ENCODE measurements around the gene EPB41L1. TPM values are rescaled to one million over a fixed set of nuclear protein-coding genes. Genes with fewer than 3 reads are reported as not detected.

The EPB41L1 gene
- total and polyA plus RNA-seq, 8 donors = 17.6 to 40.5 (median 30.8) TPM

GRCh38 chr20:36275011-36275410, 120.5 kb downstream of the EPB41L1 start:
- no peak for DNase-seq
- FAIRE-seq = no peak
- no peak for TF ChIP-seq CTCF (IDR thresholded peaks at IDR 0.05)
- Histone ChIP-seq H3K36me3 (no peaks in the 10 kb centered on the region), H3K4me3 (no peak overlapping the region), H3K4me1 (no peaks in the 10 kb centered on the region), H3K27me3 (no peaks in the 10 kb centered on the region), H3K9me3 (no peaks in the 10 kb centered on the region), H3K27ac (no peak overlapping the region)
- intact Hi-C loops (cut with DNase I) = no loop called here
- 60% methylated on average over 5 of the region's 5 CpGs for WGBS, 2 donors
- no peak for ATAC-seq

GRCh38 chr20:36275441-36276189, 121.1 kb downstream of the EPB41L1 start:
- H3K4me3 ChIP-seq = no peak overlapping the region
- H3K27ac ChIP-seq = no peak overlapping the region
- H3K4me1 ChIP-seq = no peaks in the 10 kb centered on the region
- WGBS, 2 donors = 61 to 67% methylated on average over 12 of the region's 12 CpGs
- no peaks in the 10 kb centered on the region for H3K27me3 ChIP-seq
- H3K9me3 ChIP-seq = no peaks in the 10 kb centered on the region
- ATAC-seq = no peak
- no peak for DNase-seq
- intact Hi-C loops (cut with DNase I) = no loop called here
- no peak for FAIRE-seq
- TF ChIP-seq CTCF (IDR thresholded peaks at IDR 0.05) = no peak
- H3K36me3 ChIP-seq = no peaks in the 10 kb centered on the region

- H3K9me3 ChIP-seq = no peaks in the 10 kb centered on the region
- DNase-seq (no peak), FAIRE-seq (no peak), ATAC-seq (no peak)
- H3K4me3 ChIP-seq = no peak overlapping the region
- intact Hi-C loops (cut with DNase I) = no loop called here
- TF ChIP-seq CTCF (IDR thresholded peaks at IDR 0.05) = no peak
- H3K27ac ChIP-seq = no peak overlapping the region
- H3K36me3 ChIP-seq = no peaks in the 10 kb centered on the region
- 49 to 73% methylated on average over 9 of the region's 9 CpGs for WGBS, 2 donors
- H3K27me3 ChIP-seq = no peaks in the 10 kb centered on the region
- no peaks in the 10 kb centered on the region for H3K4me1 ChIP-seq
Measured at GRCh38 chr20:36277546-36277945, 123.0 kb downstream of the EPB41L1 start.

GRCh38 chr20:36279362-36279761, 124.8 kb downstream of the EPB41L1 start:
- ATAC-seq = no peak
- TF ChIP-seq CTCF (IDR thresholded peaks at IDR 0.05) = no peak
- 76 to 85% methylated on average over 5 of the region's 5 CpGs for WGBS, 2 donors
- no peak for FAIRE-seq
- no peak overlapping the region for H3K4me3 ChIP-seq
- no peaks in the 10 kb centered on the region for H3K27me3 ChIP-seq
- H3K27ac ChIP-seq = no peak overlapping the region
- H3K4me1 ChIP-seq = no peaks in the 10 kb centered on the region
- no peak for DNase-seq
- no peaks in the 10 kb centered on the region for H3K9me3 ChIP-seq
- H3K36me3 ChIP-seq = no peaks in the 10 kb centered on the region
- intact Hi-C loops (cut with DNase I) = no loop called here

GRCh38 chr20:36279776-36280175, 125.2 kb downstream of the EPB41L1 start:
- FAIRE-seq (no peak), DNase-seq (no peak)

More at GRCh38 chr20:36279776-36280175, 125.2 kb downstream of the EPB41L1 start:
- no peaks in the 10 kb centered on the region for H3K36me3 ChIP-seq
- no peaks in the 10 kb centered on the region for H3K9me3 ChIP-seq
- no peaks in the 10 kb centered on the region for H3K4me1 ChIP-seq
- H3K4me3 ChIP-seq = no peak overlapping the region
- H3K27ac ChIP-seq = no peak overlapping the region
- intact Hi-C loops (cut with DNase I) = no loop called here
- no peaks in the 10 kb centered on the region for H3K27me3 ChIP-seq
- no peak for ATAC-seq
- WGBS, 2 donors = 72 to 80% methylated on average over 6 of the region's 6 CpGs
- TF ChIP-seq CTCF (IDR thresholded peaks at IDR 0.05) = no peak
